A673 (cell line): ENCODE data around the gene SLC1A5.

ENCODE experiments used
- EZH2 ChIP-seq: fragments of 200-600 bp; sonication (generic); IDR thresholded peaks from 2 replicates; pipeline ENCODE4 v1.6.1; 2017; ENCODE audit warnings: borderline replicate concordance, low read depth, mild to moderate bottlenecking, mixed read lengths, antibody characterized with exemption, low read length; ENCODE audit not compliant: poor library complexity, severe bottlenecking
- TF ChIP-seq, protein P1 (sequence below): fragments of 300-800, 200-600 bp; sonication (generic); conservative IDR thresholded peaks from 2 replicates; pipeline ENCODE4 v1.5.1; 2017; ENCODE audit warnings: low read depth, mild to moderate bottlenecking, antibody characterized with exemption, low read length, moderate library complexity, mixed read lengths

GRCh38 chr19:46802152-46802551 lies 13.8 kb upstream of the SLC1A5 start:
- TF ChIP-seq, protein P1, sequence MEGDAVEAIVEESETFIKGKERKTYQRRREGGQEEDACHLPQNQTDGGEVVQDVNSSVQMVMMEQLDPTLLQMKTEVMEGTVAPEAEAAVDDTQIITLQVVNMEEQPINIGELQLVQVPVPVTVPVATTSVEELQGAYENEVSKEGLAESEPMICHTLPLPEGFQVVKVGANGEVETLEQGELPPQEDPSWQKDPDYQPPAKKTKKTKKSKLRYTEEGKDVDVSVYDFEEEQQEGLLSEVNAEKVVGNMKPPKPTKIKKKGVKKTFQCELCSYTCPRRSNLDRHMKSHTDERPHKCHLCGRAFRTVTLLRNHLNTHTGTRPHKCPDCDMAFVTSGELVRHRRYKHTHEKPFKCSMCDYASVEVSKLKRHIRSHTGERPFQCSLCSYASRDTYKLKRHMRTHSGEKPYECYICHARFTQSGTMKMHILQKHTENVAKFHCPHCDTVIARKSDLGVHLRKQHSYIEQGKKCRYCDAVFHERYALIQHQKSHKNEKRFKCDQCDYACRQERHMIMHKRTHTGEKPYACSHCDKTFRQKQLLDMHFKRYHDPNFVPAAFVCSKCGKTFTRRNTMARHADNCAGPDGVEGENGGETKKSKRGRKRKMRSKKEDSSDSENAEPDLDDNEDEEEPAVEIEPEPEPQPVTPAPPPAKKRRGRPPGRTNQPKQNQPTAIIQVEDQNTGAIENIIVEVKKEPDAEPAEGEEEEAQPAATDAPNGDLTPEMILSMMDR = no peak
- TF ChIP-seq EZH2 = no peak
